ENCODE measurements around the gene INTS1.

INTS1 gene

DNA sequence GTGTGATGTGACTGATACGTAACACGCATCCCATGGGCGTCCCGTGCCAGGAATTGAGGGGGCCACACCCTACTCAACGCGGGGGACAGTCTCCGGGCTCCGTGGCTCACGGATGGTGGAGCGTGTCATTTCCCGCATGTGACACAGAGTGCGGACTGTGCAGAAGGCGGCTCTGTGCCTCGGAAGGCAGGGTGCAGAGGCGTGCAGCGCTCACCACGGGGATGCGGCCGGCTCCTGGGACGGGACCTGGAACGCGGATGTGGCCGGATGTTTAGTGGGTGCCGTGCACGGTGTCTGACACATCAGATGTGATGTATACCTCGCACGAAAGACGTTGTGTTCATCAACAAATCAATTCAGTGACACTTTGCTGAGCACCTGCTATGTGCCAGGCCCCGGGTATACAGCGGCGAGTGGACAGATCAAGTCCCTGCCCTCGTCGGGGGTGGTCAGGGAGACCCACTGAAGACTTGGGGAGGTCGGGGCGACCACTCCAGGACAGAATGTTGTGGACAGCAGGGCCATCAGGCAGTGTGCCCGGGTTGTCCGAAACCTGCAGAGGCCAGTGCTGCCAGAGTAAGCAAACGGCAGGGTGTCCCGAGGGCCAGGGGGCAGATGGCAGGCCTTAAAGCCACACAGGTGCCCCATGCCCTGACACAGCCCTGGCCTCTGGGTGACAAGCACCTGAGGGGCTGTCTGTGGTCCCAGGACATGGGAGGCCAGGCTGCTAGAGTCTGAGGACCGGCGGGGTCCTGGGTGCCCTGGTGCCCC lies 83.0 kb downstream of the INTS1 start:
- TF ChIP-seq, protein P1, sequence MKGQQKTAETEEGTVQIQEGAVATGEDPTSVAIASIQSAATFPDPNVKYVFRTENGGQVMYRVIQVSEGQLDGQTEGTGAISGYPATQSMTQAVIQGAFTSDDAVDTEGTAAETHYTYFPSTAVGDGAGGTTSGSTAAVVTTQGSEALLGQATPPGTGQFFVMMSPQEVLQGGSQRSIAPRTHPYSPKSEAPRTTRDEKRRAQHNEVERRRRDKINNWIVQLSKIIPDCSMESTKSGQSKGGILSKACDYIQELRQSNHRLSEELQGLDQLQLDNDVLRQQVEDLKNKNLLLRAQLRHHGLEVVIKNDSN (IDR thresholded peaks at IDR 0.05), result no peak
- TF ChIP-seq TEAD4 (IDR thresholded peaks at IDR 0.05), result no peak
- no peak for TF ChIP-seq CEBPB (IDR thresholded peaks at IDR 0.05)
- TF ChIP-seq, protein P2, sequence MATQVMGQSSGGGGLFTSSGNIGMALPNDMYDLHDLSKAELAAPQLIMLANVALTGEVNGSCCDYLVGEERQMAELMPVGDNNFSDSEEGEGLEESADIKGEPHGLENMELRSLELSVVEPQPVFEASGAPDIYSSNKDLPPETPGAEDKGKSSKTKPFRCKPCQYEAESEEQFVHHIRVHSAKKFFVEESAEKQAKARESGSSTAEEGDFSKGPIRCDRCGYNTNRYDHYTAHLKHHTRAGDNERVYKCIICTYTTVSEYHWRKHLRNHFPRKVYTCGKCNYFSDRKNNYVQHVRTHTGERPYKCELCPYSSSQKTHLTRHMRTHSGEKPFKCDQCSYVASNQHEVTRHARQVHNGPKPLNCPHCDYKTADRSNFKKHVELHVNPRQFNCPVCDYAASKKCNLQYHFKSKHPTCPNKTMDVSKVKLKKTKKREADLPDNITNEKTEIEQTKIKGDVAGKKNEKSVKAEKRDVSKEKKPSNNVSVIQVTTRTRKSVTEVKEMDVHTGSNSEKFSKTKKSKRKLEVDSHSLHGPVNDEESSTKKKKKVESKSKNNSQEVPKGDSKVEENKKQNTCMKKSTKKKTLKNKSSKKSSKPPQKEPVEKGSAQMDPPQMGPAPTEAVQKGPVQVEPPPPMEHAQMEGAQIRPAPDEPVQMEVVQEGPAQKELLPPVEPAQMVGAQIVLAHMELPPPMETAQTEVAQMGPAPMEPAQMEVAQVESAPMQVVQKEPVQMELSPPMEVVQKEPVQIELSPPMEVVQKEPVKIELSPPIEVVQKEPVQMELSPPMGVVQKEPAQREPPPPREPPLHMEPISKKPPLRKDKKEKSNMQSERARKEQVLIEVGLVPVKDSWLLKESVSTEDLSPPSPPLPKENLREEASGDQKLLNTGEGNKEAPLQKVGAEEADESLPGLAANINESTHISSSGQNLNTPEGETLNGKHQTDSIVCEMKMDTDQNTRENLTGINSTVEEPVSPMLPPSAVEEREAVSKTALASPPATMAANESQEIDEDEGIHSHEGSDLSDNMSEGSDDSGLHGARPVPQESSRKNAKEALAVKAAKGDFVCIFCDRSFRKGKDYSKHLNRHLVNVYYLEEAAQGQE (IDR thresholded peaks at IDR 0.05; ENCODE audit: low read depth), result no peak
- TF ChIP-seq TCF12 (IDR thresholded peaks at IDR 0.05; ENCODE audit: low read depth), result no peak
